Pancreas (tissue), 10 donors: ENCODE measurements around the gene SDCBP2. TPM values are rescaled to one million over a fixed set of nuclear protein-coding genes. Genes with fewer than 3 reads are reported as not detected.

Experiments
- ATAC-seq, 4 donors: fragments of 200-7000 bp; cut with Tn5 transposase; one replicate each; pipeline versions ENCODE4 v1.8.0 to v1.9.1; 2020; ENCODE audit warnings: mild to moderate bottlenecking in 4 of 4, moderate library complexity in 4 of 4
- DNase-seq, 6 donors: peaks; one replicate each; pipeline ENCODE4 v3.0.0-alpha.2; 2020
- FAIRE-seq: peaks from 2 replicates; lab custom pipeline; 2012; peaks lifted over from hg19 to GRCh38; lab: Jason Lieb, UNC
- H3K27ac ChIP-seq, 4 donors: fragments of 200-600 bp; sonication (generic); 1 replicate in 3 of 4; 2 replicates in 1 of 4; pipeline versions ENCODE4 v1.5.0 to v1.8.0; 2020
- H3K27me3 ChIP-seq, 4 donors: fragments of 200-600 bp; one replicate each; pipeline ENCODE4 v1.8.0; 2021
- H3K36me3 ChIP-seq, 3 donors: fragments of 200-600 bp; sonication (generic) in 1 of 3; one replicate each; pipeline versions ENCODE4 v1.5.0 to v1.8.0; 2020 to 2021
- H3K4me1 ChIP-seq, 3 donors: fragments of 200-600 bp; one replicate each; pipeline ENCODE4 v1.8.0; 2021
- H3K4me3 ChIP-seq, 4 donors: fragments of 200-600 bp; sonication (generic) in 2 of 4; one replicate each; pipeline versions ENCODE4 v1.5.0 to v1.8.0; 2020 to 2021
- H3K9me3 ChIP-seq, 4 donors: fragments of 200-600 bp; one replicate each; pipeline ENCODE4 v1.8.0; 2021
- CTCF ChIP-seq, 4 donors: fragments of 200-600 bp; sonication (generic) in 3 of 4; IDR thresholded peaks; one replicate each; pipeline versions ENCODE4 v1.5.0 to v1.8.0; 2021; ENCODE audit warnings: antibody characterized with exemption in 4 of 4
- WGBS, 2 donors: extraction: QIAGEN DNeasy Blood & Tissue Kit; methylation state at CpG; one replicate each; pipeline ENCODE4 v1.1.7; 2013; 5-methylcytosine and 5-hydroxymethylcytosine counted together
- intact Hi-C, 3 donors: fragments of 100-400 bp; cut with DNase I; formaldehyde crosslinking; loops; one replicate each; pipeline versions ENCODE4 v1.11.1 to v1.14.2; 2022
- polyA plus RNA-seq, 2 donors: library from polyadenylated mRNA; stranded (reverse); fragments of 200-250 nt; gene quantifications; one replicate each; pipeline ENCODE4 v1.2.3, GENCODE V29; 2013
- total RNA-seq, 6 donors: library from RNA; stranded (reverse); fragmentation: NEBNext Ultra II Directional in 4 of 6; extraction: Animal tissue kit (Norgen Biotek cat#: 25700) in 4 of 6; gene quantifications; one replicate each; pipeline versions ENCODE4 v1.2.1 to v1.2.4, GENCODE V29; 2021 to 2023
- donor health status: healthy with polysubstance abuse.
- donor health status: DM: no; HTN: no; CAD: no; lungs with moderate emphysema.
- donor health status: DM: no; HTN: no; CAD: no.
- donor health status: control.
- donor health status: control.
- donor health status: Bipolar disorder and iron deficiency.
- donor health status: DM: yes; HTN: yes; CAD: no.
- donor health status: DM: no; HTN: no; CAD: no.
- donor health status: DM: no; HTN: no; CAD: no.
- donor health status: DM: yes; HTN: yes; CAD: no.

Gene SDCBP2
- total and polyA plus RNA-seq, 8 donors, result 4.7 to 23.8 (median 12.0) TPM

- H3K4me1 ChIP-seq, result no peaks in the 10 kb centered on the region
- ATAC-seq (no peak), DNase-seq (no peak), FAIRE-seq (no peak)
- no peak for TF ChIP-seq CTCF (IDR thresholded peaks at IDR 0.05)
- no peak overlapping the region for H3K4me3 ChIP-seq
- no peaks in the 10 kb centered on the region for H3K9me3 ChIP-seq
- H3K36me3 ChIP-seq, result peaks cover 0 to 4% (median 0%) of the 10 kb centered on the region in 3 donors
- WGBS, 2 donors, result 88 to 90% methylated on average over 9 of the region's 9 CpGs
- intact Hi-C loops, result loop anchor here in 1 of 3 donors (5.0 kb wide), 1 partner anchor 134 kb away; no protein-coding TSS in a partner anchor
- no peaks in the 10 kb centered on the region for H3K27me3 ChIP-seq
- no peak overlapping the region for H3K27ac ChIP-seq
Measured at GRCh38 chr20:1308702-1309095, 20.2 kb downstream of the SDCBP2 start.

DNA sequence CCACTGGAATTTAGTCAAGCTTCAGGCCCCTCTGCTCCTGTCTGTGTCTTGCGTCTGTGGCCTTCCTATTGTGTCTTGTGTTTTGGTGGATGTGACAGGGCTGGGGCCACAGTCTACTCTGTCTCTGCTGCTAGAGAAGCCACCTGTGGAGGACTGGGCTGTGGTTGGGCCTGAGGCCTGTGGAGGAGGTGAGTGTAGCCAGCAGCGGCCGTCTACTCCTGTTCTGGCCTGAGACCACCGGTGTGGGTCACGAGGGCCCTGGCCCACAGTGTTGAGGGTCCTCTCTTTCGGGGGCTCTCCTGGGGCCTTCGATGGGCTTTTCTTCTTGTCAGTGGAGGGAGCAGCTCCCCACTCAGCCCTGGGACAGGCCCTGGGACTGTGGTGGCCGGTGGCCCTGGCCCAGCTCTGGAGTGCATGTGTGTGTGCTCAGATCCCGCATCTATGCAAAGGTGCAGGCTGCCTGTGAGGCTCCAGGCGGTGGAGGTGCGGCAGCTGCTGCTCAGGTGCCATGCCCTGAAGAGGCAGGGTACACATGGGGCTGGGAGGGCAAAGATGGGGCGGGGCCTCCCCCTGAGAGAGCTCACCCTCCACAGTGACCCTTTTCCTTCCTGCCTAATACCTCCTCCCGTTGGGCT lies 20.8 kb downstream of the SDCBP2 start:
- no peak for DNase-seq
- Histone ChIP-seq H3K27me3 (no peaks in the 10 kb centered on the region), H3K9me3 (no peaks in the 10 kb centered on the region), H3K4me1 (no peaks in the 10 kb centered on the region), H3K36me3 (peaks cover 0 to 4% (median 0%) of the 10 kb centered on the region in 3 donors), H3K27ac (no peak overlapping the region), H3K4me3 (no peak overlapping the region)
- FAIRE-seq, result no peak
- 85 to 87% methylated on average over 13 of the region's 13 CpGs for WGBS, 2 donors
- TF ChIP-seq CTCF (IDR thresholded peaks at IDR 0.05), result no peak
- intact Hi-C loops, result loop anchor here in 1 of 3 donors (5.0 kb wide), 1 partner anchor 134 kb away; no protein-coding TSS in a partner anchor
- ATAC-seq, result no peak

GRCh38 chr20:1307571-1307971 lies 21.4 kb downstream of the SDCBP2 start:
- ATAC-seq (no peak), DNase-seq (peak in 1 of 6 donors; percentile 55), FAIRE-seq (no peak)
- intact Hi-C loops, result loop anchor here in 1 of 3 donors (5.0 kb wide), 1 partner anchor 135 kb away; no protein-coding TSS in a partner anchor
- H3K4me1 ChIP-seq, result no peaks in the 10 kb centered on the region
- WGBS, 2 donors, result 89 to 93% methylated on average over 13 of the region's 13 CpGs
- no peak overlapping the region for H3K27ac ChIP-seq
- no peaks in the 10 kb centered on the region for H3K27me3 ChIP-seq
- H3K36me3 ChIP-seq, result peaks cover 0 to 4% (median 0%) of the 10 kb centered on the region in 3 donors
- H3K4me3 ChIP-seq, result no peak overlapping the region
- no peaks in the 10 kb centered on the region for H3K9me3 ChIP-seq
- no peak for TF ChIP-seq CTCF (IDR thresholded peaks at IDR 0.05)

DNA sequence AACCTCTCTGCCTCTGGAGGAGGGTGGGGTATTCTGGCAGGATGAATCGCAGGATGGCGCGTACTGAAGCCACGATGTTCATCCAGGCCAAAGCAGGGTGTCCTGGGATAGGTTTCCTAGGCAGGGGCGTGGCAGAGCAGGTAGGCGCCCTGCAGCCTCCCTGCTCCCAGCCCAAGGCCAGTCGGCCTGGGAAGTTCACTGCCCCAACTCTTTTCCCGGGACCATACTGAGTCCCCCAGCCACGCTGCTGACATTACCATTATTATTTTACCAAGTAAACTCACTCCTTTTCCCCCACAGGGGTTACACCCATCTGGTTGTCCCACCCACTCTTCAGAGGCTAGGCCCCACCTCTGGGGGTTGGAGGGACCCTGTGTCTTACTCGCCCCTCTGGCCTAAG lies 21.8 kb downstream of the SDCBP2 start:
- 86 to 87% methylated on average over 10 of the region's 10 CpGs for WGBS, 2 donors
- FAIRE-seq, result no peak
- no peak for TF ChIP-seq CTCF (IDR thresholded peaks at IDR 0.05)
- H3K36me3 ChIP-seq, result peaks cover 0 to 4% (median 0%) of the 10 kb centered on the region in 3 donors
- no peaks in the 10 kb centered on the region for H3K9me3 ChIP-seq
- ATAC-seq, result no peak
- H3K27ac ChIP-seq, result no peak overlapping the region
- H3K27me3 ChIP-seq, result no peaks in the 10 kb centered on the region
- DNase-seq, result no peak
- H3K4me1 ChIP-seq, result no peaks in the 10 kb centered on the region
- H3K4me3 ChIP-seq, result no peak overlapping the region
- intact Hi-C loops, result loop anchor here in 1 of 3 donors (5.0 kb wide), 1 partner anchor 135 kb away; no protein-coding TSS in a partner anchor
